ENCODE data around the gene TNFRSF8.
"Not testable (repeated sequence)": the region's sequence is repeated elsewhere in the genome, so short reads cannot be mapped to it uniquely, and the experiment has no call there.

TNFRSF8 gene

DNA sequence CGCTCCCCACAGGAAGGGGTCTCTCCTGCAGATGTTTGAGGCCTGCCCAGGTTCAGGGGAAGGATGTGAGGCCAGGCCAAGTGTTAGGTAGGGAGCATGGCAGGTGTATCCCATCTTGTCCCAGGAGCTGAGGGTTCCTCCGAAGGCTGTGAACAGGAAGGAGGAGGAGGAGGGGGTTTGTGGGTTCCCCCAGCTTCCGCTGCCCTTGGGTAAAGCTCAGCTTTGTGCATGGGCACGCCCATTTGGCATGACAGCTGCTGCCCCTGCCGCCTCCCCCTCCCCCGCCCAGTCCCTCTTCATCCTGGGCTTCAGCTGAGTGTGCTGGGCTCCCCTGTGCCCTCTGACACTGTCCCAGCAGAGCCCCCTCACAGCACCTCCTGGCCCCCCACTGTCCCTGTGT, 25.5 kb downstream of the TNFRSF8 start:
- no peak for DNase-seq

DNA sequence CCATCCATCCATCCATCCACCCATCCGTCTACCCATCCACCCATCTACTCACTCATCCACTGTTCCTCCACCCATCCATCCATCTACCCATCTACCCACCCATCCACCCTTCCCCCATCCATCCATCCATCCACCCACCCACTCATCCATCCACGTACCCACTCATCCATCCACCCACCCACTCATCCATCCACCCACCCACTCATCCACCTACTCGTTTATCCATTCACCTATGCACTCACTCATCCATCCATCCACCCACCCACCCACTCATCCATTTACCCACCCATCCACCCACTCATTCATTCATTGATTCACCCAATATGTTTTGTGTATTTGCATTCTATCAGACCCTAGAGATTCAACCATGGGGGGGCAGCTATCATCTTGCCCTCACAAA, 27.2 kb downstream of the TNFRSF8 start:
- no peak for DNase-seq

DNA sequence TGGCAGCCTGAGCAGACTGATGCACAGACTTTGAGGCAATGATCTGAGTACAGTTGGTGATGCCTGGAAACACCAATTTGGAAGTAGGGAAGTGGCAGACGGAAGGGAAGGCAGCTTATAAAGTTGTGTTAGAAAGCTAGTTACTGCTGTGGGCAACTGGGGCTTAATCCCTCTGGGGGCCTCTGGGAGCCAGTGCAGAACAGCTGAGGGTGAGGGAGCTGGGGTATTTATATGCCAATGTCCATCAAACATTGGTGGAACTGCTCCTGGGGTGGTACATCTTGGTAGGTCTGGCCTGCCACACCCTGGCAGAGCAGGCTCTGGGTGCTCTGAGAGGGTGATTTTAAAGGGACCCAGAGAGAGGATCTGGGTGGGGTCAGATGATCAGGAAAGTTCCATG, 28.1 kb downstream of the TNFRSF8 start:
- DNase-seq, result no peak

DNA sequence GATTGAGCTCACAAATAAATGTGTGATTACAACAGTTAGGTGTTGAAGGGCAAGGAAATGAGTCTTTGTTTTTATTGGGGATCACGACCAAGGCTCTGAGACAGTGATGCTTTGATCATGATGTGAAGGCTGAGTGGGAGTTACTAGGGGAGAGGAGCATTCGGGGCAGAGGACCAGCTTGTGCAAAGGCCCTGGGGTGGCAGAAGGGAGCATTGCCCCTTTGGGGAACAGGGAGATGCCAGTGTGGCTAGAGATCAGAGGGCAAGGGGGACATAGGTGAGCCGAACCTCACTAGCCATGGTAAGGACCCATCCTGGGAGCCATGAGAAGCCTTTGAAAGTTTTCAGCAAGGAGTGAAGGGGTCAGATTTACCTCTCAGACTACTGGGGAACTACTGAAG, 31.1 kb downstream of the TNFRSF8 start:
- no peak for DNase-seq

DNA sequence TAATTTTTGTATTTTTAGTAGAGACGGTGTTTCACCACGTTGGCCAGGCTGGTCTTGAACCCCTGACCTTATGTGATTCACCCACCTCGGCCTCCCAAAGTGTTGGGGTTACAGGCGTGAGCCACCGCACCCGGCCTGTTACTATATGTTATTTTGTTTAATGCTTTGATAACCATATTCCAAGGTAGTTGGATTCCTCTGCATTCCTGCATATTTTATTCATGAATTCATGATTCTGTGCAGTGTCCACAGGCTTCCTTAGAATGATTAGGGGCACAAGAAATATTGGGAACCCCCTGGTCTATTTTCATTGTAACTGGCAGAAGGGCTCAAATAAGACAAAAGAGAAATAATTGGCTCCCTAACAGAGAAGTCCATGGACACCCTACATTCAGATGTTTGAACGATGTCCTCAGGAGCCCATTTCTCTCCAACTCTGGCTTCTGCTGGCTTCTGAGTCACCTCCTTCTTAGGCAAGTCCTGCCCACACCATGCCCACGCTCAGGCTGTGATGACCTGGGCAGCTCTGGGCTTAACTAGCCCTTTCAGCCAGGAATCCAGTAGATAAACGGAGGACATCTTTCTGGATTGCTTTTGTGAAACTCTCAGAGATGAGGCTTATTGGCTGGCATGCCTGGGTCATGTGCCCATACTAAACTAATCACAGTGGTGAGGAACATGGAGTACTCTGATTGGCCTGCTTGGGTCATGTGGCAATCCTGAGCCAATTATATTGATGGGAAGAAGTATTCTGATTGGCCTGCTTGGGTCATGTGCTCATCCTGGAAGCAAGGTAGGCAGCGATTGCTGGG, 32.6 kb downstream of the TNFRSF8 start:
- no peak for DNase-seq

DNA sequence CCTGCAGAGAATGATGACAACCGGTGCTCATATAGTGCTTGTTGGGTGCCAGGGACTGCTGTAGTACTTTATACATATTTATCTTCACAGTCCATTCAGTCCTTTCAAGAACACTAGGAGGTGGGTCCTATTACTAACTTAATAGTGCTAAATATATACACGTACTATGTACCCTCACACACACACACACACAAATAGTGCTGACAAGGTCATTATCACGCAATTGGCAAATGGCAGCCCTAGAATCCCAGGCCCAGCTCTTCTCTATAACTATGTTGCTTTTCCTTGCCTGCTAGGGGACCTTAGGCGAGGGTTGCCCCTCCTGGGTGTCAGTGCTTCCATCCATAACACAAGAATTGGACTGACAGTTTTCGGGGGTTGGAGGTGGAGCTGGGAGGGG, 33.5 kb downstream of the TNFRSF8 start:
- no peak for DNase-seq

DNA sequence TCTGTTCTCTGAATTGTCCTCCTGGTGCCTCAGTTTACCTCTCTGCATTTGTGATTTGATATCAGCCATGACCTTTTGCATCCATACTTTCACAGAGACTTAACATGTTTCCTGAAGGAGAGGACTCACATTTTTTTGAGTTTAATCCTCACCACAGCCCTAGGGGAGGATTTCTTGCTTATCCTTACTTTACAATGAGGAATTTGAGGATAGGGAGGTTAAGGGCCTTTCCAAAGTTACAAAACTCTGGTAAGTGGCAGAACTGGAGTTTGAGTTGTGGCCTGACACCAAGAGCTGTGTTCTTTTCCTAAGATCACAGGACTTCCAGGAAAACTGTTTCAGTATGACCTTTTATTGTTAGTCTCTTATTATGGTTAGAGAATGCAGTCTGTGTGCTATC, 34.2 kb downstream of the TNFRSF8 start:
- no peak for DNase-seq

DNA sequence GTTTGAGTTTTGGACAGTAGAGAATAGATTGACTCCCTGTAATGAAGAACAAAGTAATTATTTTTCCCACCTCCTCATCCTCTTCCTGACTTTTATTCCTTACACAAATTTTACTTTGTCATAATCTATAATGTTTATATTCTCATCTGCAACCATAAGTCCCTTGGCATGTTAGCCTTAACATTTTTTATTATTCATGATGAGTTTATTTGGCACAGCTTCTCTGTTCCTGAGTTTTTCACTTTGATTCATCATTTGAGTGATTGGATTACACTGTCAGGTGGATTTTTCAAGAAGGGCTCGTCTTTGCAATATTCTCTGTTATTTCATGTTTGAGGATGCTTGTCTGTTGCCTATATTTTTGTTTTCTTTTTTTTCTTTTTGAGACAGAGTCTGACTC, 35.7 kb downstream of the TNFRSF8 start:
- no peak for DNase-seq

DNA sequence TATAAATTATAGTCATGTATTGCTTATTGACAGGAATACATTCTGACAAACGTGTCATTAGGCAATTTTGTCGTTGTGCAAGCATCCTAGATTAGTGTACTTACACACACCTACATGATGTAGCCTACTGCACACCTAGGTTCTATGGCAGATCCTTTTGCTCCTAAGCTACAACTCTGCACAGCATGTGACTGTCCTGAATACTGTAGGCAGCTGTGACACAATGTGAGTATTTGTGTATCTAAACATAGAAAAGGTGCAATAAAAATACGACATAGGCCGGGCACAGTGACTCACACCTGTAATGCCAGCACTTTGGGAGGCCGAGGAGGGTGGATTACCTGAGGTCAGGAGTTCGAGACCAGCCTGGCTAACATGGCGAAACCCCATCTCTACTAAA, 36.5 kb downstream of the TNFRSF8 start:
- no peak for DNase-seq

DNA sequence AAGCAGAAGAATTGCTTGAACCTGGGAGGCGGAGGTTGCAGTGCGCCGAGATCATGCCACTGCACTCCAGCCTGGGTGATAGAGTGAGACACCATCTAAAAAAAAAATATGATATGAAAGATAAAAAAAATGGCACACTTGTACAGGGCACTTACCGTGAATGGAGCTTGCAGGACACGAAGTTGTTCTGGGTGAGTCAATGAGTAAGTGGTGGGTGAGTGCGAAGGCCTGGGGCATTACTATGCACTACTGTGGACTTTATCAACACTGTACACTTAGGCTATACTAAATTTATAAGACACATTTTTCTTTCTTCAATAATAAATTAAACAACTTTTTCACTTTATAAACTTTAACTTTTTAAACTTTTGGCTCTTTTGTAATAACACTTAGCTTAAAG, 37.0 kb downstream of the TNFRSF8 start:
- no peak for DNase-seq

DNA sequence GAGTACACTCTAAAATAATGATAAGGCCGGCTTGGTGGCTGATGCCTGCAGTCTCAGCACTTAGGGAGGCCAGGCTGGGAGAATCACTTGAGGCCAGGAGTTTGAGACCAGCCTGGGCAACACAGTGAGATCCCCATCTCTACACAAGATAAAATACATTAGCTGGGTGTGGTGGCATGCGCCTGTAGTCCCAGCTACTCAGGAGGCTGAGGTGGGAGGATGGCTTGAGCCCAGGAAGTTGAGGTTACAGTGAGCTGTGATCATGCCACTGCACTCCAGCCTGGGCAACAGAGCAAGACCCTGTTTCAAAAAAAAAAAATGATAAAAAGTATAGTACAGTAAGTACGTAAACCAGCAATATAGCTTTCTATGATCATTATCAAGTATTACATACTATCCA, 38.0 kb downstream of the TNFRSF8 start:
- not testable (repeated sequence) for DNase-seq

DNA sequence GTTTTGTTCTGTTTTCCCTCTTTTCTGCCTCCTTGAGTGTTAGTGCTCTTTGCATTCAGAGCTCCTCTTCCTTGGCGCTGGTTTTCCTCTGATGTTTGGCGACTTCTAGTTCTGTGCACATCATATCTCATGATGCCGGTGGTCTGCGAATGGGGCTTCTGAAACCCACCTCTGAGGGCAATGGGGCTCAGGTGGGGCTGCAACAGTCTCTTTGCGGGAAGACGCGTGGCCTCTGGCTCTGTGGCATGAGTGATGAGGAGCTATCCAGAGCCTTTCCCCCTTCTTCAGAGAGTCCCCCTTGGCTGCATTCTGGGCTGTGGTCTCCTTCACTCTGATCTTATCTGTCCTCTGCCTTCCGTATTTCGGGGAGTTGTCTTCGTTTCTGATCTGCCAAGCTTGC, 39.0 kb downstream of the TNFRSF8 start:
- no peak for DNase-seq

DNA sequence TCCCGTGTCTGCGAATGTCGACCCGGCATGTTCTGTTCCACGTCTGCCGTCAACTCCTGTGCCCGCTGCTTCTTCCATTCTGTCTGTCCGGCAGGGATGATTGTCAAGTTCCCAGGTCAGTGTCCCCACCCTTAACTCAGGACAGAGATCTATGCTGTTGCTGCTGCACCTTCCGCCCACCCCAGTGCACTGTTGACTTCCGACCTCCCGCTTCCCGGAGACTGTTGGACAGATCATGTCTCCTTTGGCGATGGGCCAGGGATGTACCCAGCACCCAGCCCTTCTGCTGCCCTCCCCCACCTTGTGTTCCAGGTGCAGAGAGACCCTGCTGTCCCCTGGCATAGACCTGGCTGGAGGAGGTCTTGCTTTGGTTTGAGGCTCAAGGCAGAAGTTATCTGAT, 41.3 kb downstream of the TNFRSF8 start:
- DNase-seq, result no peak

DNA sequence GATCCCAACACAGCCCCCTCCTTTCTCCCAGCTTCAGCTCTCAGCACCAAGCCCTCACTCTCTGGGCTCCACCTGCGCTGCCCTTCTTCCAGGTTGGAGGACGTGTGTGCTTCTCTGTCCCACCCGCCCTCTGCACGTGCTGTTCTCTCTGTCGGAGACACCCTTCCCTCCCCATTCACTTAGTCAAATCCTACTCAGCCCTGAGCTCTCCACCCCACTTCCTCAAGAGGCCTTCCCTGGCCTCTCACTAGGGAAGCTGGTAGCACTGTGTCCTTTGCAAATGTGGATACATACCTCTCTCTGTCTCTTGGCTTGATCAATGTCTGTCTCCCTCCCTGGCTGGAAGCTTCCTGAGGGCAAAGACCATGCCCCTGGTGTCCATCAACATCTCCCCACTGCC, 43.0 kb downstream of the TNFRSF8 start:
- DNase-seq, result no peak

DNA sequence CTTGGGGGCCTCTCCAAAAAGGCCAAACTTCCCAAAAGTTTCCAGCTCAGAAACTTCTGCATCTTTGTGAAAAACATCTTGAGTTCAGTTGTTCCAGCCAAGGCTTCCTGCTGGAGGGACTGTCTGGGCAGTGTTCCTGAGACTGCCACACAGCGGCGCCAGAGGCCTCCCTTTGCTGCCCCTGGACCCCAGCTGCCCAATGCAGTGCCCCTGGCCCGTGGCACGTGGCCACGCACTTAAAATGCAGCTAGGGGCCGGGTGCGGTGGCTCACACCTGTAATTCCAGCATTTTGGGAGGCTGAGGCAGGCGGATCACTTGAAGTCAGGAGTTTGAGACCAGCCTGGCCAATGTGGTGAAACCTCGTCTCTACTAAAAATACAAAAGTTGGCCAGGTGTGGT, 43.8 kb downstream of the TNFRSF8 start:
- not testable (repeated sequence) for DNase-seq

DNA sequence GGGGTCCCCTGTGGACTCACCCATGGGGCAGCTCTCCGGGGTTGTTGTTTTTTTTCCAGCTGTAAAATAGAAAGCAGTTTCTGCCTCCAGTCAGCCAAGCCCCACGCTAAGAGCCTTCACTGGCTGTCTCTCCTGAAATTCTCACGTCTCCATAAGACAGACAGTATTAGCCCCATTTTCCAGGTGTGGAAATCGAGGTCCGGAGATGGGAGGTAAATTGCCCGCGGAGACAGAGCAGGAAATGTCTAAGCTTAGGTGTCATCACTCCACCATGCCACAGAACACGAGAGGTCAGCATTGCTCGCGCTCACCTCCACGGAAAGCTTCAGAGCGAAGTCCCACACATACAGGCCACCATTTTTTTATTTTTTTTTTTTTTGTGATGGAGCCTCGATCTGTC, 44.6 kb downstream of the TNFRSF8 start:
- DNase-seq, result no peak

DNA sequence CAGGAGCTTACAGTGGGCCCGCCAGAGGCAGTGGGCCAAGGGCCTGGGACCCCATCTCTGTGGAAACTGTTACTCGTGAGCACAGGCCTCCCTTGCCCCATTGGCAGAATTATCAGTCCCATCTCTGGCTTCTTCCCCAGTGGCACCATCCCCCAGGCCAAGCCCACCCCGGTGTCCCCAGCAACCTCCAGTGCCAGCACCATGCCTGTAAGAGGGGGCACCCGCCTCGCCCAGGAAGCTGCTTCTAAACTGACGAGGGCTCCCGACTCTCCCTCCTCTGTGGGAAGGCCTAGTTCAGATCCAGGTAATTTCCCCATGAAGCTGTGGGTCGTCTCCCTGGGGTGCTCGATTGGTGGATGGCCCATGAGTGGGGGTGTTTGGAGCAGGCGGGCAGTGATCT, 46.8 kb downstream of the TNFRSF8 start:
- no peak for DNase-seq

DNA sequence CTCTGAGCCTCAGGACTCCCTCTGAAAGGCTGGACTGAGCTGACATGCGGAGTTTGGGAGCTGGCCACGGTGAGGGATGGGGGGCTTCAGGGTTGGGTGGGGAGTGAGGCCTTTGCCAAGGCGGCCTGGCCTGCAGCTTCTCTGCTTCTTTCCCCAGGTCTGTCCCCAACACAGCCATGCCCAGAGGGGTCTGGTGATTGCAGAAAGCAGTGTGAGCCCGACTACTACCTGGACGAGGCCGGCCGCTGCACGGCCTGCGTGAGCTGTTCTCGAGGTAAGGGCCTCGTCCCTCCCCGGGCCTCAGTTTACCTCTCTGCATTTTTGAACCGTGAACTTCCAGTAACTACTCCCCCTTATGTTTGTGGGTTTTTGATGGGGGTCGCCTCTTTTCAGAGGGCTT, 48.6 kb downstream of the TNFRSF8 start:
- DNase-seq, result no peak

DNA sequence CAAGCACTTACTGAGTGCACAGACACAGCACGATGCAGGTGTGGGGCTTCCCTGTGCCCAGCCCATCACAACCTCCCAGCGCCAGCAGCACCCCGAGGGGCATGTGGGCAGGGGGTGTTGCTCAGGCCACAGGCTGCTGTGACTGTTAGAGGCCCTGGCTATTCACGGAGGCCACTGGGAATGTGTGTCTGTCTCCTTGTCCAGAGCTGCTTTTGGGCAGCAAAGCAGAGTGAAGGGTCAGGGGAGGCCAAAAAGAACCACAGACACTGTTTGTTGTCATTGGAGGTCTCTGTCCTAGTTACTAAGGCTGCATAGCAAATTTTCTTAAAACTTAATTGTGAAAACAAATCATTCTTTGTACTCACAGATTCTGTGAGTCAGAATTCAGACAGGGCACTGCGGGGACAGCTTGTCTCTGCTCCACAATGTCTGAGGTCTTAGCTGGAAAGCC, 49.6 kb downstream of the TNFRSF8 start:
- no peak for DNase-seq

DNA sequence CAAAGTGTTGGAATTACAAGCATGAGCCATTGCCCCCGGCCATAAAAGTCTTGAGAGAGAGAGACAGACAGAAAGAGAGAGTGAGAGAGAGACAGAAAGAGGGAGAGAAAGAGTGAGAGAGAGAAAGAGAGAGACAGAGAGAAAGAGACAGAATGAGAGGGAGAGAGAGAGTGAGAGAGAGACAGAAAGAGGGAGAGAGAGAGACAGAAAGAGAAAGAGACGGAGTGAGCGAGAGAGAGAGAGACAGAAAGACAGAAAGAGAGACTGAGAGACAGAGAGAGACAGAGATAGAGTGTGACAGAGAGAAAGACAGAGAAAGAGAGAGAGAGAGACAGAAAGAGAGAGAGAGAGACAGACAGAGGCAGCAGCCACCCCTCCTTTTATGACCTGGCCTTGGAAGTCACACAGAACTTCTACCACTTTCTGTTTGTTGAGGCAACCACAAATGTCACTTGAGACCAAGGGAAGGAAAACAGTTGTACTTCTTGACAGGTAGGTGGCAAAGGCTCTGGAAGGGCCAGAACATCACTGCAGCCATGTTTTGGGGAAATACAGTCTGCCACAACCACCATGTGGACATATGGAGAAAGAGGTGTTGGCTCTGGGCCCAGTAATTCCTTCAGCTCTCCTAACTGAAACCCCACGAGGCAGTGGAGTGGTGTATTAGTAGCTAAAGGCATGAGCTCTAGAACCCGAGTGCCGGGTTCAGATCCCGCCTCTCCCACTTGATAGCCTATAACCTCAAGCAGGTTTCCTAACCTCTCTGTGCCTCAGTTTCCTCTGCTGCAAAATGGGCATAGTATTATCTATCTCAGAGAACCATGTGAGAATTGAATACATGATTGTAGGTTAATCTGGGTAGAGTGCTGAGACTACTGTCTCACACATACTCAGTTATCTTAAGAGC, 50.6 kb downstream of the TNFRSF8 start:
- no peak for DNase-seq

DNA sequence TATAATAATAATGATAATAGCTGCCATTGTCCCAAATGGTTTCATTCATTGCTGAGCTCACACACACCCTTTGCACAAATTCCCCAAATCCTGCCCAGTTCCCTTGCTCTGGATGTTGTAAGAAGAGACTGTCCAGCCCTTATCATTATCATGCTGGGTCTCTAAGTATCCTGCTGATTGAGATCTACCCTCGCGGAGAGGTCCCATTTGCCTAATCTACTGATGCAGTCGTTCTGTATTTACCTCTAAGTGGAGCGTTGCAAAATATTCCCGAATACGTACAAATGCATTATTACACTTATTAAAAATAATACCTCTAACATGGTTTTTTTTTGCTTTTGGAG, 51.2 kb downstream of the TNFRSF8 start:
- no peak for DNase-seq

DNA sequence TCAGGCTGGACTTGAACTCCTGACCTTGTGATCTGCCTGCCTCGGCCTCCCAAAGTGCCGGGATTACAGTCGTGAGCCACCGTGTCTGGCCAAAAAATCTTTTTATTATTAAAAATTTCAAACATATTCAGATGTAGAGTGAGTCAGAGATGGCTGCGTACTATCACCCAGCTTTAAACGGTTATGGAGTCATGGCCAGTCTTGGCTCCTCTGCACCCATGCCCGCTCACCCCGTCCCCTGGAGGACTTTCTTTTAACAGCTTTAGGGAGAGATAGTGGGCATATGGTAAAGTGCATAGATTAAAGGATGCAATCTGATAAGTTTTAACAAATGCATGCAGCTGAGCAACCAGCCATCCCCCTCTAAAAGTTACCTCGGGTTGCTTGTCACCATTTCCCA, 51.8 kb downstream of the TNFRSF8 start:
- no peak for DNase-seq

DNA sequence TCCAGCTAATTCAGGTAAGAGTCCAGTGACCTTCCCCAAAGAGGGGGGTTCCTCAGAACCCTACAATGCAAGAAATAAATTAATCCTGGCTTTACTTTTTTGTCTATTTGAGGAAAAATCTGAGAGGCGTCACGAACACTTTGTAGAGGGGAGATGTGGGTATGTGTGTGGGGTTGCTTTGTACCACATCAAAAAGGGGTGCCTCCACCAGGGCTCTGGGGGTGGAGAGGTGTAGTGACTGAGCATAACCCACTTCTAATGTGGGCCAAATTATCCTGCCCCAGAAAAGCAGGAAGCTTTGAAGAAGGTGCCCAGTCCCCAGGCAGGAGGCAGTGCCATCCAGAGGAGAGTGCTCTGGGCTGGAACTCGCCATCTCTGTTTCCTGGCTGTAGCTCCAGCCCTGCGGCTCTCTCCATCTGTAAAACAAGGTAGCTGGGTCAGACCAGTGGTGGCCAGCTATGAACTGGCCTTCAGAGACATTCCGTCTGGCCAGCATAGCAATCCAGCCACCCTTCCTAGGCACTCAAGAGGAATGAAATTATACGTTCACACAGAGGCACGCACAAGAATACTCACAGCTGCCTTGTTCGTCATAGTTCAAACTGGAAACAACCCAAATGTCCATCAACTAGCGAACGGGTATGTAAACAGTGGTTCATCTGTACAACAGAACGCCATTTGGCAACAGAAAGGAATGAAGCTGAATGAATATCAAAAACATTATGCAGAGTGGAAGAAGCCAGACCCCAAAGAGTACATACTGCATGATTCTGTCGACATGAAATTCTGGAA, 58.3 kb downstream of the TNFRSF8 start:
- no peak for DNase-seq

DNA sequence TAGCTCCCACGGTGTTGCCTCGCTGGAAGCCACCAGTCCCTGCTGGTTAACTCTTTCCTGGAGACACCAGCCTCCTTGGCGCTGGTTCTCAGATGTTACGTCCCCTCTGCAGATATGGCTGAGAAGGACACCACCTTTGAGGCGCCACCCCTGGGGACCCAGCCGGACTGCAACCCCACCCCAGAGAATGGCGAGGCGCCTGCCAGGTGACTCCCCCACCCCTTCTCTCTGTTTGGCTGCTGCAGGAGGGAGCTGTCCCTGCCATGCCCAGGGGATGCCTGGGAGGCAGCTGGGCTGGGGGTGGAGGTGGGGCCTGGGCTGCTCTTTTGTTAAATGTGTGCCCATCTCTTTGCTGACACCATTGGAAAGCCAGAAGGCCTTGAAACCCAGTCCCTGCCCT, 60.1 kb downstream of the TNFRSF8 start:
- no peak for DNase-seq
